Daoy (cell line): ENCODE data around the gene PRAMEF25. TPM values are rescaled to one million over a fixed set of nuclear protein-coding genes. Genes with fewer than 3 reads are reported as not detected.
"Not testable (repeated sequence)": the region's sequence is repeated elsewhere in the genome, so short reads cannot be mapped to it uniquely, and the experiment has no call there.

Experiments
- DNase-seq: peaks from one replicate; pipeline ENCODE4 v3.0.0-alpha.2; 2015; ENCODE audit warnings: low read depth
- total RNA-seq: library from RNA; depleted of rRNA; stranded (reverse); fragments of >200 nt; shearing (Covaris generic); gene quantifications from 2 replicates; pipeline ENCODE4 v1.2.3, GENCODE V29; 2014; rRNA removed

The PRAMEF25 gene
- total RNA-seq, result not detected in 2 replicates

- not testable (repeated sequence) for DNase-seq
Observed at GRCh38 chr1:13070474-13070873, at the start of gene PRAMEF25. Gene PRAMEF25, plus strand, starts transcription at chr1:13070774. Its CDS starts 2,920 bp downstream, at chr1:13073694.

DNA sequence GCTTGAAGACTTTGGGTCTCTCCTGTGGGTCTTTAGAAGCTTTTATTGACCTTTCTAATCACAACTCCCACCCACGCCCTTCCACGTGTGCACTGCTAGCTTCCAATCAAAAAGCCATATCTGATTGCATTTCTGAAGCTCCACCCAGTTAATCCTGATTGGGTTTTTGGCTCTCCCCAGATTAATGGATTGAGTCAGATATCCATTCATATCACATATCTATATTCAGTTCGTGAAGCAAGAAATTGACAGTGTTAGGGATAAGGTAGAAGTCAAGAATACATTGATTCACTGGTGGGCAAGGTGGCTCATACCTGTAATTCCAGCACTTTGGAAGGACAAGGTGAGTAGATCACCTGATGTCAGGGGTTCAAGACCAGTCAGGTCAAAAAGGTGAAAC, 14.1 kb upstream of the PRAMEF25 start, which contains the start of gene PRAMEF27:
PRAMEF27 (minus strand) TSS at position 101 of the 400 bp plus-strand sequence. CDS start 2,916 bp downstream, outside the sequence.
- not testable (repeated sequence) for DNase-seq

GRCh38 chr1:13116754-13117153, 46.2 kb downstream of the PRAMEF25 start, which contains the start of gene HNRNPCL2:
Gene HNRNPCL2, minus strand, starts transcription at chr1:13116854. Its CDS starts 454 bp downstream, at chr1:13116400.
- DNase-seq, result not testable (repeated sequence)

Other genes starting within 250 kb of the PRAMEF25 start
- gene PRAMEF11, start 239.4 kb upstream of the PRAMEF25 start, total RNA-seq, result not detected in 2 replicates
- gene HNRNPCL1, start 222.1 kb upstream of the PRAMEF25 start, total RNA-seq, result not detected in 2 replicates
- not detected in 2 replicates for gene PRAMEF2, start 213.7 kb upstream of the PRAMEF25 start, total RNA-seq
- not detected in 2 replicates for gene PRAMEF4, start 184.6 kb upstream of the PRAMEF25 start, total RNA-seq
- not detected in 2 replicates for gene PRAMEF10, start 172.5 kb upstream of the PRAMEF25 start, total RNA-seq
- gene PRAMEF7, start 154.2 kb upstream of the PRAMEF25 start, total RNA-seq, result not detected in 2 replicates
- gene PRAMEF6, start 123.2 kb upstream of the PRAMEF25 start, total RNA-seq, result not detected in 2 replicates
- not detected in 2 replicates for gene PRAMEF27, start 14.2 kb upstream of the PRAMEF25 start, total RNA-seq
- not detected in 2 replicates for gene HNRNPCL3, start 10.0 kb upstream of the PRAMEF25 start, total RNA-seq
- gene HNRNPCL2, start 46.1 kb downstream of the PRAMEF25 start, total RNA-seq, result not detected in 2 replicates
- not detected in 2 replicates for gene PRAMEF26, start 85.2 kb downstream of the PRAMEF25 start, total RNA-seq
- gene HNRNPCL4, start 94.9 kb downstream of the PRAMEF25 start, total RNA-seq, result not detected in 2 replicates
- gene PRAMEF9, start 101.1 kb downstream of the PRAMEF25 start, total RNA-seq, result not detected in 2 replicates
- not detected in 2 replicates for gene PRAMEF13, start 130.6 kb downstream of the PRAMEF25 start, total RNA-seq
- gene PRAMEF18, start 155.4 kb downstream of the PRAMEF25 start, total RNA-seq, result not detected in 2 replicates
- gene PRAMEF5, start 183.4 kb downstream of the PRAMEF25 start, total RNA-seq, result not detected in 2 replicates
- not detected in 2 replicates for gene PRAMEF8, start 214.4 kb downstream of the PRAMEF25 start, total RNA-seq
- not detected in 2 replicates for gene PRAMEF33, start 232.8 kb downstream of the PRAMEF25 start, total RNA-seq
- gene PRAMEF15, start 244.8 kb downstream of the PRAMEF25 start, total RNA-seq, result not detected in 2 replicates